H1 (cell line): ENCODE data around the gene MYO3A.

Experiments
- ATF2 ChIP-seq: IDR thresholded peaks from 2 replicates; pipeline ENCODE4 v1.6.1; 2012; ENCODE audit warnings: low read length, inconsistent platforms
- CTCF ChIP-seq, 3 experiments: IDR thresholded peaks; 1 replicate in 2 of 3; 2 replicates in 1 of 3; pipeline versions ENCODE4 v1.5.1 to v1.6.1; 2011; ENCODE audit warnings: low read length in 3 of 3, mild to moderate bottlenecking in 3 of 3, inconsistent platforms in 2 of 3, low read depth in 1 of 3, moderate library complexity in 1 of 3; ENCODE audit not compliant: insufficient read depth in 1 of 3; ENCODE audit errors: control extremely low read depth in 1 of 3
- POLR2A ChIP-seq, 2 experiments: IDR thresholded peaks; 1 replicate in 1 of 2; 2 replicates in 1 of 2; pipeline ENCODE4 v1.6.1; 2011; ENCODE audit warnings: low read depth in 2 of 2, low read length in 2 of 2, mild to moderate bottlenecking in 2 of 2; ENCODE audit errors: control extremely low read depth in 1 of 2
- RAD21 ChIP-seq, 2 experiments: IDR thresholded peaks in 1 of 2; conservative IDR thresholded peaks in 1 of 2; 2 replicates each; pipeline ENCODE4 v1.6.1; 2011; ENCODE audit warnings: low read depth in 2 of 2, low read length in 2 of 2, improper control_type of control experiment in 1 of 2, inconsistent platforms in 1 of 2, mild to moderate bottlenecking in 1 of 2, moderate library complexity in 1 of 2
- SP1 ChIP-seq: IDR thresholded peaks from 2 replicates; pipeline ENCODE4 v1.6.1; 2011; ENCODE audit warnings: low read depth, low read length

- no peak for TF ChIP-seq CTCF (IDR thresholded peaks at IDR 0.05; ENCODE audit: control extremely low read depth in 1 of 3, insufficient read depth in 1 of 3, low read depth in 1 of 3, low read length in 3 of 3)
- TF ChIP-seq SP1, result no peak
- TF ChIP-seq POLR2A (IDR thresholded peaks at IDR 0.05; ENCODE audit: control extremely low read depth in 1 of 2, low read depth in 2 of 2, low read length in 2 of 2), result no peak
- no peak for TF ChIP-seq ATF2
- no peak for TF ChIP-seq RAD21 (IDR thresholded peaks at IDR 0.05 in 1 of 2, conservative IDR thresholded peaks at IDR 0.05 in 1 of 2; ENCODE audit: low read depth in 2 of 2, low read length in 2 of 2)
Observed at GRCh38 chr10:26232174-26232573, 298.1 kb downstream of the MYO3A start.
